Stimulated activated naive B cell treated with anti-CD40 and anti-IgM and Interleukin-4, amounts not matched to agents 10 μg/mL and 1 μg/mL and 100 μg/mL, for 72 hours (primary cell): Measurements from ENCODE around the gene ACE.

Experiments used
- ATAC-seq, 2 donors: fragments of 150-1000 bp; cut with Tn5 transposase; replicated peaks; 2 replicates each; pipeline ENCODE4 v1.10.0; 2021; ENCODE audit warnings: moderate library complexity in 1 of 2
- DNase-seq: peaks from one replicate; pipeline ENCODE4 v3.0.0; 2021
- H3K27ac Mint-ChIP-seq: one replicate; pipeline ENCODE4 v1.8.0; 2022; ENCODE audit warnings: mild to moderate bottlenecking, mixed read lengths
- H3K27me3 Mint-ChIP-seq, 2 donors: one replicate each; pipeline ENCODE4 v1.8.0; 2022; ENCODE audit warnings: mixed read lengths in 2 of 2
- H3K36me3 Mint-ChIP-seq, 2 donors: one replicate each; pipeline ENCODE4 v1.8.0; 2022; ENCODE audit warnings: mixed read lengths in 2 of 2, mild to moderate bottlenecking in 1 of 2
- H3K4me1 Mint-ChIP-seq, 2 donors: one replicate each; pipeline ENCODE4 v1.8.0; 2022; ENCODE audit warnings: mixed read lengths in 2 of 2, mild to moderate bottlenecking in 1 of 2
- H3K4me3 Mint-ChIP-seq, 2 donors: one replicate each; pipeline ENCODE4 v1.8.0; 2022; ENCODE audit warnings: mild to moderate bottlenecking in 2 of 2, mixed read lengths in 2 of 2, moderate library complexity in 1 of 2
- H3K9me3 Mint-ChIP-seq, 2 donors: one replicate each; pipeline ENCODE4 v1.8.0; 2022; ENCODE audit warnings: mixed read lengths in 2 of 2, mild to moderate bottlenecking in 1 of 2

Gene ACE

DNA sequence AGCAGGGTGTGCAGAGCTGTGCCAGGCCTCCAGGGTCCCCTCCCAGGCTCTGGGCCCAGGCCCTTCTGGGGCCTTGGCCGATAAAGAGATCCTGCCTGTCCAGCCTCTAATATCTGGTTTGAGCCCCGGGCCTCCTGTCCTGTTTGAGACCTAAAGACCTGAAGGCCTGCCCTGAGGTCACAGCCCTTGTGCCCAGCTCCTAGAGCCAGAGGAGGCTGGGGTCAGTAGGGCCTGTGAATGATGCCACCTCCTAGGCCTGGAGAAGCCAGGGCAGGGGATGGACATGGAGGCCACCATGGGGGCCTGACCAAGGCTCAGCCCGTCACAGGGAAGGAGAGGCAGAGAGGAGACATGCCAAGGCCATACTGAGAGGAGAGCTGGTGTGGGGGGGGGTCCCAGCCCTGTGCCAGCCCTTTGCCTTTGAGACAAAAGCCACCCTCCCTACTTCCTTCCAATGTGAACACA is 53.7 kb downstream of the ACE start:
- H3K36me3 Mint-ChIP-seq = no peaks in the 10 kb centered on the region
- no peak overlapping the region for H3K27ac Mint-ChIP-seq
- DNase-seq (no peak), ATAC-seq (no peak)
- no peaks in the 10 kb centered on the region for H3K9me3 Mint-ChIP-seq
- no peak overlapping the region for H3K4me3 Mint-ChIP-seq
- H3K4me1 Mint-ChIP-seq = no peaks in the 10 kb centered on the region
- peaks cover 25 to 44% of the 10 kb centered on the region in 2 donors for H3K27me3 Mint-ChIP-seq

DNA sequence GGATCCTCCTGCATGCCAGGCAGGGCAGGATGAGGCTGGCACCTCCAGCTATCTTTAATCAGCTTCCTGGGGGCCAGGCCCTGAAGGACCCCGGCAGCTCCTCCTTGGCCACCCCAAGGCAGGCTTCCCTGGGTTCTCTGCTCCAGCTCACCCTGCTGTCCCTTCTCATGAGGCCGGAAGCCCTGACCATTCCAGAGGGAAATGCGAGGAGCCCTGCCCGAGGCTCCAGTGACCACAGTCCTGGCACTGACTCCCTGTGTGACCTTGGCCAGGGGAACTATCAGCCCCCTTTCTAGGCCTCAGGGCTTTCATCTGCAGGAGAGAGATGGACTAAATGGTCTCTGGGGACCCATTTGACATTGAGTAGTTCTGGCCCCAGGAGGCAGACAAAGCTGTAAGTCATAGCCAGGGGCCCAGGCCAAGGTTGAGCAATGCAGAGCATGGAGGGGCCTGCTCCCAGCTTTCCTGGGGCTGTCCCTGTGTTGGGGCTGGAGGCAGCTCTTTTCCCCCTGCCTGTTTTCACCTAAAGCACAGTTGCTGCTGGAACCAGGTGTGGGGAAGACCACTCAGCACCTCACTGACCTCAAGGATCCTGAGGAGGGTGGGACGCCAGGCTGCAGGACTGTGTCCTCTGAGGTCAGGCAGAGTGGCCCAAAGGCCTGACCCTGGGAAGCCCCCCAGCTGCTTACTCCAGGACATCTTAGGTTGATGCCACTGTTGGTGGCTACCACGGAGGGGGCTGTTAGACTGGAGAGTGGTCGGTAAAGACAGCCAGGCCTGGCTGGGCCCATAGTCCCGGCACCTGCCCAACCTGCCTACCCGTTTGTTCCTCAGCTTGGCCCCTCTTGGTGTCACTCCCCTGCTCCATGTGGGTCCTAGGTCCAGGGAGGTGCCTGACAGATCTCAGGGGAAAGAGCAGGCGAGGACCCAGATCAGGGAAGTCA is 54.4 kb downstream of the ACE start:
- no peak overlapping the region for H3K4me3 Mint-ChIP-seq
- H3K27ac Mint-ChIP-seq = no peak overlapping the region
- ATAC-seq (no peak), DNase-seq (no peak)
- no peaks in the 10 kb centered on the region for H3K9me3 Mint-ChIP-seq
- H3K4me1 Mint-ChIP-seq = no peaks in the 10 kb centered on the region
- peaks cover 26 to 40% of the 10 kb centered on the region in 2 donors for H3K27me3 Mint-ChIP-seq
- no peaks in the 10 kb centered on the region for H3K36me3 Mint-ChIP-seq

DNA sequence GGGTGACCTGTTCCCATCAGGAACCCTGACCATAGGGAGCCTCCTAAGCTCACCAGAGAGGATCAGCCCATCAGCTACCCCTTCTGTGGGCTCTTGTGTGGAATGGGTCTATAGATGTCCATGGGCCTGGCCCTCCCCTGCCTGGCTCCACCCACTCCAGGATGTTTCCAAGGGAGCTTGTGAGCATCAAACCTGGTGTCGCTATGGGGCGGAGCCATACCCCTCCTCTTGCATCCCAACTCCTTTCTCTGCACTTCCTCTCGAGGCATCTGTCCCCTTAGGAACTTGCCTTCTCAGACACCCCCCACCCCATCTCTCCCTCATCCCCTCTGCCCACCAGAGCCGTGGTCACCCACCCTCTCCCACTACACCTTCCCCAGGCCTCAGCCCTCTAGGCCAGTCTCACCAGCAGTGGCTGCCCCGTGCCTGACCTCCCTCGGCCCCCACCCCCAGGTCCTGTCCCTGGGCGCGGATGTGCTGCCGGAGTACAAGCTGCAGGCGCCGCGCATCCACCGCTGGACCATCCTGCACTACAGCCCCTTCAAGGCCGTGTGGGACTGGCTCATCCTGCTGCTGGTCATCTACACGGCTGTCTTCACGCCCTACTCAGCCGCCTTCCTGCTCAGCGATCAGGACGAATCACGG is 56.7 kb downstream of the ACE start:
- ATAC-seq (no peak), DNase-seq (no peak)
- Mint-ChIP-seq H3K4me1 (peaks cover 2 to 8% of the 10 kb centered on the region in 2 donors), H3K4me3 (no peak overlapping the region), H3K9me3 (no peaks in the 10 kb centered on the region), H3K27me3 (peaks cover 32 to 38% of the 10 kb centered on the region in 2 donors), H3K27ac (no peak overlapping the region), H3K36me3 (no peaks in the 10 kb centered on the region)

DNA sequence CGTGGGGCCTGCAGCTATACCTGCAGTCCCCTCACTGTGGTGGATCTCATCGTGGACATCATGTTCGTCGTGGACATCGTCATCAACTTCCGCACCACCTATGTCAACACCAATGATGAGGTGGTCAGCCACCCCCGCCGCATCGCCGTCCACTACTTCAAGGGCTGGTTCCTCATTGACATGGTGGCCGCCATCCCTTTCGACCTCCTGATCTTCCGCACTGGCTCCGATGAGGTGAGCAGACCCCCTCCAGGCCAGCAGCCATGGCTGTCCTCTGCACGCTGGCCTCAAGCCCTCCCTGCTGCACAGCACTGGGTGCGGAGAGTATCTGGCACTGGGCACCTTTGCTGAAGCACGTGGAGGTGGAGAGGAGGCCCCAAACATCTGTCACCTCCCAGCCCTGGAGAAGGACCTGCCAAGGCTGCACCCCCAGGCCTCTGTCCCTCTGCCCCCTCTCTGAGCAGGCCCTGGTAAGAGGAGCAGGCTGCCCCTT is 57.3 kb downstream of the ACE start:
- Mint-ChIP-seq H3K27me3 (peaks cover 38 to 44% of the 10 kb centered on the region in 2 donors), H3K9me3 (no peaks in the 10 kb centered on the region), H3K4me1 (peaks cover 2 to 9% of the 10 kb centered on the region in 2 donors), H3K4me3 (no peak overlapping the region), H3K27ac (no peak overlapping the region), H3K36me3 (no peaks in the 10 kb centered on the region)
- ATAC-seq (no peak), DNase-seq (no peak)

DNA sequence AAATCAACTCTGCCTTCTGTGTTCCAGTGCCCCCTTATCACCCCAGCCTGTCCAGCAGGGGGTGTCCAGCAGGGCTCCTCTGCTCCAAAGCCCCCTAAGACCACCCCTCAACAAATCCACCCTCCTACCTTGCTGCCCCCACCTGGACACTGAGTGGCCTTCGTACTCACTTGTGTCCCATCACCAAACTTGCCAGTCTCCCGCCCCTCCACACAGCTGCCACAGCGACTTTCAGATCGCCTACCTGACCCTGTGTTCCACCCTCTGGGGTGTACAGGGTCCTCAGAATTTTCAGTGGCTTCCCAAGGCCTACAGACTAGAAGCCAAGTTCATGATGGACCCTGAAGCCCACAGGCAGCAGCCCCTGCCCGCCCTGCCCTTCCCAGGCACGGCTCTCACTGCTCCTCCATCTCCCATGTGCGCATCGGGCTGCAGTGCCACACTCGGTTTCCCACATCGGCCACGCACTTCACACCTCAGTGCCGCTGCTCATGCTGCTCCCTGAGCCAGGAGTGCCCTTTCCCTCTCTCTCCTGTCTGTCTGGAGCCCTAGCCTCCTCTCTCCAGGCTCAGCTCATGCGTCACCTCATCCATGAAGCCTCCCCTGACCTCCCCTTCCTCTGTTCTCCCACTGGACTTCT is 58.1 kb downstream of the ACE start:
- H3K4me3 Mint-ChIP-seq = no peak overlapping the region
- H3K36me3 Mint-ChIP-seq = no peaks in the 10 kb centered on the region
- peaks cover 46 to 52% of the 10 kb centered on the region in 2 donors for H3K27me3 Mint-ChIP-seq
- no peak overlapping the region for H3K27ac Mint-ChIP-seq
- peaks cover 2 to 9% of the 10 kb centered on the region in 2 donors for H3K4me1 Mint-ChIP-seq
- H3K9me3 Mint-ChIP-seq = no peaks in the 10 kb centered on the region
- ATAC-seq (no peak), DNase-seq (no peak)

DNA sequence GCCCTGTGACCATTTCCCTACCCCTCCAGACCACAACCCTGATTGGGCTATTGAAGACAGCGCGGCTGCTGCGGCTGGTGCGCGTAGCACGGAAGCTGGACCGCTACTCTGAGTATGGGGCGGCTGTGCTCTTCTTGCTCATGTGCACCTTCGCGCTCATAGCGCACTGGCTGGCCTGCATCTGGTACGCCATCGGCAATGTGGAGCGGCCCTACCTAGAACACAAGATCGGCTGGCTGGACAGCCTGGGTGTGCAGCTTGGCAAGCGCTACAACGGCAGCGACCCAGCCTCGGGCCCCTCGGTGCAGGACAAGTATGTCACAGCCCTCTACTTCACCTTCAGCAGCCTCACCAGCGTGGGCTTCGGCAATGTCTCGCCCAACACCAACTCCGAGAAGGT is 58.8 kb downstream of the ACE start:
- Mint-ChIP-seq H3K27me3 (peaks cover 49 to 53% of the 10 kb centered on the region in 2 donors), H3K36me3 (no peaks in the 10 kb centered on the region), H3K4me3 (no peak overlapping the region), H3K4me1 (peaks cover 2 to 9% of the 10 kb centered on the region in 2 donors), H3K9me3 (no peaks in the 10 kb centered on the region), H3K27ac (no peak overlapping the region)
- ATAC-seq (no peak), DNase-seq (no peak)

DNA sequence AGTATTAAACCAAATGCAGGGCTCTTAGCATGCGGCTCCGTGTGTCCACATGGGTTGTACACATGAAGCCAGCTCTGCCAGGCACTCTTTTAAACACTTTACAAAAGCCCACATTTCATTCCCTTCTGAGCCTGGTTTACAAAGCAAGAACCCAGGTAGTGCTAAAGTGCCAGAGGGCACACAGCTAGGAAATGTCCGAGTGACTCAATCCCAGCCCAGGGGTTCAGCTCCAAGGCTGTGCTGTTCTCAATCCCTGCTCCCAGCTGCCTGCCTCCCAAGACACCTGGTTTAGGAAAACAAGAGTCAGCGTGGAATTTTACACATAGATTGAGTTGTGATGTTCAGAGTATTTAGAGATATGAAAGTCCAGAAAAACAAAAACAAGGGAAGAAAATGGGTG is 60.1 kb downstream of the ACE start:
- Mint-ChIP-seq H3K9me3 (no peaks in the 10 kb centered on the region), H3K27me3 (peaks cover 53% of the 10 kb centered on the region in 2 donors), H3K36me3 (no peaks in the 10 kb centered on the region)

DNA sequence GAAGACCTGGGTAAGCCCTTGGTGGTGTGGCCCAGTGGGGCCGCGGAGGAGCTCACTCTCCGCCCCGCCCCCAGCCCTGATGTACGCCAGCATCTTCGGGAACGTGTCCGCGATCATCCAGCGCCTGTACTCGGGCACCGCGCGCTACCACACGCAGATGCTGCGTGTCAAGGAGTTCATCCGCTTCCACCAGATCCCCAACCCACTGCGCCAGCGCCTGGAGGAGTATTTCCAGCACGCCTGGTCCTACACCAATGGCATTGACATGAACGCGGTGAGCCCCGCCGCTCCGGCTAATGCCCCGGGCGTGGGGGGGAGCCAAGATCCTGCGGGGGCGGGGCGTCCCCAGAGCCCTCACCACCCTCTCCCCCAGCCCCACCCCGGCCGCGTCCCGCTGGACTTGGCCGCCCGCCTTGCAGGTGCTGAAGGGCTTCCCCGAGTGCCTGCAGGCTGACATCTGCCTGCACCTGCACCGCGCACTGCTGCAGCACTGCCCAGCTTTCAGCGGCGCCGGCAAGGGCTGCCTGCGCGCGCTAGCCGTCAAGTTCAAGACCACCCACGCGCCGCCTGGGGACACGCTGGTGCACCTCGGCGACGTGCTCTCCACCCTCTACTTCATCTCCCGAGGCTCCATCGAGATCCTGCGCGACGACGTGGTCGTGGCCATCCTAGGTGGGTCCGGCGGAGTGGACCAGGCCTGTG is 61.3 kb downstream of the ACE start:
- Mint-ChIP-seq H3K27ac (peak overlapping the region; percentile 22), H3K27me3 (peaks cover 53% of the 10 kb centered on the region in 2 donors), H3K4me3 (peak overlapping the region; percentile 67 to 71), H3K4me1 (peaks cover 2 to 9% of the 10 kb centered on the region in 2 donors), H3K9me3 (no peaks in the 10 kb centered on the region), H3K36me3 (no peaks in the 10 kb centered on the region)
- ATAC-seq (peak; percentile 74 to 77), DNase-seq (peak; percentile 8)

More for the DNA sequence above, 60.1 kb downstream of the ACE start:
- DNase-seq (no peak), ATAC-seq (no peak)
- Mint-ChIP-seq H3K27ac (no peak overlapping the region), H3K4me3 (no peak overlapping the region), H3K4me1 (peaks cover 2 to 9% of the 10 kb centered on the region in 2 donors)

DNA sequence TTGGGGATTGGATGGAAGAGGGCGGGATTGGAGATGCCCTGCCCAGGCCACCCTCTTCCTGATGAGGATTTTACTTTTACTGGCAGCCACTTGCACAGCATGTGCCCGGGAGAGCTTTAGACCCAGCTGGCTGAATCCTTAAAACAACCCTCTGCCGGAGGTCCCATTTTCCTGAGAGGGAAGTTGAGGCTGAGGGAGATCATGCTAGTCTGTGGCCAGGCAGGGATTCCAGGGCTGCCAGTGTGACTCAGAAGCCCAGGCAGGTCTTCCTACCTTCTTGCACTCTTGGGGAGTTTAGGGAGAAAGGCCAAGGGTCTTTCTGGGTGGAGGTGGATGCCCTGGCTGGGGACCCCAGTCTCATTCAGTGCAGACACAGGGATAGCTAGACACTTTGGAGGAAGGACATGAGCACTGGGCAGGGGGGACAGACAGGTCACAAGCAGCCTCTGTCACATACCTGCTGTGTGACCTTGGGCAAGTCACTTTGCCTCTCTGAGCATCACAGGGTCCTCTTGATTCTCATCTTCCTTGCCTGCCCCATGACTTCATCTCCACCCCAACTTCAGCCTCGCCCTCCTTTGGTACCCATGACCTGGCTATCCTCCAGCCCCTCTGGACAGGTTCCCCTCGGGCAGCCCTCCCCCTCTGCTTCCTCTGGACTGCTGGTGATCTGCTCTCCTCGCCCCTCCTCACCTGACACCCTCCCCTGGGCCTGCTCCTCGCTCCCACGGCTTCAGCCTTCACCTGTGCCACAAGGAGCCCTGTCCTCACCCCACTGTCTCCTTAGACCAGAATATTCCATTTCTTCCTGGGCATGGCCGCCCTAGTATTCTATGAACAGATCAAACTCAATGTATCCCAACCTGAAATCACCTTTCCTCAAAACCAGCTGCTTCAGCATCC is 62.1 kb downstream of the ACE start:
- ATAC-seq (no peak), DNase-seq (no peak)
- Mint-ChIP-seq H3K36me3 (no peaks in the 10 kb centered on the region), H3K4me1 (peaks cover 2 to 9% of the 10 kb centered on the region in 2 donors), H3K4me3 (peak overlapping the region; percentile 67 to 71), H3K9me3 (no peaks in the 10 kb centered on the region), H3K27me3 (peaks cover 47 to 51% of the 10 kb centered on the region in 2 donors), H3K27ac (peak overlapping the region; percentile 22)

DNA sequence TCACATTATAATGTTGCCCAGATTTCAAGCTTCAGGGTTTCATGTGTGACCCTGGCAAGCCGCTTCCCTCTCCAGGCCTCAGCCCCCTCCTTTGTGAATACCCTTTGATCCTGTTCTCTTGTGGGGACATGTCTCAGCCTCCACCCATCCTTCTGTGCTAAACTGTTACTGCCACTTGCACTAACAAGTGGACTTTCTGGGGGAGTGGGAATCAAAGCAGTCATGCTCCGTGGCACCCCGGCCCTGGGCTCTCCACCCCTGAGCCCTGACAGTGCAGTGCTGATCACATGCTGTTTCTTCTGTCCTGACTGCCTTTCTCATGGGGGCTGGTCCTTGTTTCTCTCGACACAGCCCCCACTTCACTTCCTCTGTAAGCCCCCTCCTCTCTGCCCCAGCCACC is 63.7 kb downstream of the ACE start:
- H3K36me3 Mint-ChIP-seq = no peaks in the 10 kb centered on the region
- ATAC-seq (no peak), DNase-seq (no peak)
- H3K27ac Mint-ChIP-seq = no peak overlapping the region
- no peaks in the 10 kb centered on the region for H3K9me3 Mint-ChIP-seq
- H3K4me3 Mint-ChIP-seq = no peak overlapping the region
- peaks cover 31 to 37% of the 10 kb centered on the region in 2 donors for H3K27me3 Mint-ChIP-seq
- H3K4me1 Mint-ChIP-seq = peaks cover 2 to 9% of the 10 kb centered on the region in 2 donors

DNA sequence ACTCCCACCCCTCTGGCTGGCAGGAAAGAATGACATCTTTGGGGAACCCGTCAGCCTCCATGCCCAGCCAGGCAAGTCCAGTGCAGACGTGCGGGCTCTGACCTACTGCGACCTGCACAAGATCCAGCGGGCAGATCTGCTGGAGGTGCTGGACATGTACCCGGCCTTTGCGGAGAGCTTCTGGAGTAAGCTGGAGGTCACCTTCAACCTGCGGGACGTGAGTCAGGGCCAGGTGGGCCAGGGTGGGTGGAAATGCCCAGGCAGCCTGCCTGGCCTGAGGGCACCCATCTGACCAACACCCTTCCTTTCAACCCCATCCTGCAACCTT is 65.3 kb downstream of the ACE start:
- H3K27ac Mint-ChIP-seq = no peak overlapping the region
- no peak for ATAC-seq
- no peak overlapping the region for H3K4me3 Mint-ChIP-seq
- no peak for DNase-seq
- no peaks in the 10 kb centered on the region for H3K9me3 Mint-ChIP-seq
- no peaks in the 10 kb centered on the region for H3K36me3 Mint-ChIP-seq
- peaks cover 28 to 31% of the 10 kb centered on the region in 2 donors for H3K27me3 Mint-ChIP-seq
- peaks cover 2 to 9% of the 10 kb centered on the region in 2 donors for H3K4me1 Mint-ChIP-seq

DNA sequence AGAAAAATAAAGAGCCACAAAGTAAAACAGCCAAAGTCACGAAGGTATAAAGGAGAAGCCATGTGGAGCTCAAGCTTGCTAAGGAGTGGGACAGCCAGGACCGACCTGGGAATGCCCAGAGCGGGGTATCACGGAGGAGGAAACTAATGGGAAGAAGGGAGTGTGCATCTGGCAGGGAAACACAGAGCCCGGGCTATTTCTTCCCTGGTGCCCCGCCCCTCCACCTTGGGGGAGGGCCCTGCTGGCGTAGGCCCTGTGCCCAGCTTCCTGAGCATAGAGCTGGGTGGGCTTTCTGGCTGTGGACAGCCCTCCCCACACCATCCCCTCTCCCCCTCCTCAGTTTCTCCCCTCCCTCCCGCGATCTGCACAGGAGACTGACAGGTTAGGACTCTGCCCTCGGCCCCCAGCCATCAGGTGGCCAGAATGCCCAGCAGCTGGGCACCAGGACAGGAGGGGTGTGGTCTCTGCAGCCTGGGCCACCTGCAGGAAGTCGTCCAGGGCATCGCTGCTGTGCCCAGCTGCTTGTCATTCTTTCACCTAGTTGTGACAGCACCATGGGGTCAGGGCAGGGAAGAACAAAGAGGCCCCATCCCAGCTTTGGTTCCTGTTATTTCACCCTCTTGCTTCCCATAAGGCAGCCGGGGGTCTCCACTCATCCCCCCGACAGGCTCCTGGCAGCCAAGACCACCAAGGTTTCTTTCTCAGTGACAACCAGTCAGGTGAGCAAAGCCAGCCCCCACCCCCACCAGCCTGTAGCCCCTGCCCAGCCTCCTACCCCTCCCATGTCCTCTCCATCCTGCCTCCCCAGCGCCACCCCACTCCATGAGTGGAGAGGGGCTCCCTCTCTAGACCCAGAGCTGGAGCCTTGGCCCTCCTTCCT is 66.3 kb downstream of the ACE start:
- ATAC-seq (no peak), DNase-seq (no peak)
- no peak overlapping the region for H3K27ac Mint-ChIP-seq
- no peaks in the 10 kb centered on the region for H3K9me3 Mint-ChIP-seq
- no peak overlapping the region for H3K4me3 Mint-ChIP-seq
- H3K4me1 Mint-ChIP-seq = peaks cover 2 to 6% of the 10 kb centered on the region in 2 donors
- H3K27me3 Mint-ChIP-seq = peaks cover 19 to 24% of the 10 kb centered on the region in 2 donors
- no peaks in the 10 kb centered on the region for H3K36me3 Mint-ChIP-seq
